ENCODE data around the gene CNOT1.

Gene CNOT1

GRCh38 chr16:58481931-58482330 lies 147.7 kb downstream of the CNOT1 start:
- DNase-seq (ENCODE audit: low spot score), result no peak

DNA sequence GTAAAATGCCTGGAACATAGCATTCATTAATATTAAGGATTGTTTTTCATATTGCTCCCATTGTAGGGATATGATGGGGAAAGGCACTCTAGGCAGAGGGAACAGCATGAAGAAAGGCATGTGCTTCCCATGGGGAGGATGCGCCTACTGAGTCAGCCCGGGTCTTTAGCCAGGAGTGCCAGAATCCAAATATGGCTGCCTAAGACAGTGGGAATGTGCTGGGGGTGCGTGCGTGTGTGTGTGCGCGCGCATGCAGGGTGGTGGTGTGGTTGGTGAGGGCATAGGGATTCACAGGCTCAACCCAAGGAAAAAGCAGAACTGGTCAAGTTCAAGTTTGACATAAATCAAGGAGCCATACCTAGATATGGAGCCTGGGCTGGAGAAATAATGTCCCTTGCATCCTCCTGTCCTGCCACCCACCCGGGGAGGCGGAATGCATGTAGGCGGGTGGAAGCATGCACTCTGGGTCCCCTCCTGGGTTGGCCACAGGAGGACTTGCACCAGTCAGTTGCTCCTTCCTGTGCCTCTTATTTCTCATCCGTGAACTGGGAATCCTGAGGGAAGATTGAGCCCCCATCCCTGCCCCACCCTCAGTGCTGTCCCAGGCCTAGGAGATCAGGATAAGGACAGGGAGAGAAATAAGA lies 148.3 kb downstream of the CNOT1 start:
- no peak for DNase-seq (ENCODE audit: low spot score)

- no peak for DNase-seq (ENCODE audit: low spot score)
Observed at GRCh38 chr16:58478427-58478826, 151.2 kb downstream of the CNOT1 start.

DNA sequence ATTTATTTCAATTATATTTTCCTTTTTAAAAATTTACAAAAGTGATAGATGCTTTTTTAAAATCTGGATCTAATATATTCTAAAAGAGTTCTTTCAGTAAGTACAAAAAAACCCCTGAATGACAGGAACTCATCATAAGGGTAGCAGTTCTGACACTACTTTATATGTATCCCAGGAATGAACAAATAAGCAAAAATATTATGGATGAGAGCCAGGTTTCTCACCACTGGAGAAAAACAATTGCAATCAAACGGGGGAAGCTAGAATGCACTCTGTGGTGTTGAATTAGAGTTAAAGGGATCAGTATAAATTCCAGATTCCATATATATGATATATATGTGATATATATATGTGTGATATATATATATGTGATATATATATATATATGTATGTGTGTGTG lies 152.8 kb downstream of the CNOT1 start:
- no peak for DNase-seq (ENCODE audit: low spot score)

DNA sequence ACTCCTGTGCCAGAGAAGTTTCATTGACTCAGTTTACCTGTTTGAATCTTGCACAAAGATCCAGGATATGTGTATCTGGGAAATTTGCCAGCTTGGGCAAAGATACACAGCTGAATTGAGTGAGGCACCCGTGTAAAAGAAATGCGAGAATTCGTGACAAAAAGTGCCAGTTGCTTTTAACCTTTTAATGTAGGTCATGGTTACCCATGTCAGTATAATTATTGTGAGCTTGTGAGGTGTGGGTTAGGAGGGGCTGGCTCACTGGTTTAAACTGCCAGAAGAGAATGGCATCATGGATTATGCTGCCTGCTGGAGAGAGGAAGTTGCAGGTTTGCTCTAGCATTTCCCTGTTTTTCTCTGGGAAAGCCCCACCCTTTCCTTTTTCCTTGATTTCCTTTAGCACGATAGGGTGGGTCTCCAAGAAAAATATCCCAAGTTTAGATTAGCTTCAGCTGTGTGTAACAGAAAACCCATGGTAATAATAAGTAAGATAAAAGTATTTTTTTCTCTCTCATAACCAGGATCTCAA lies 154.5 kb downstream of the CNOT1 start:
- DNase-seq (ENCODE audit: low spot score), result no peak

DNA sequence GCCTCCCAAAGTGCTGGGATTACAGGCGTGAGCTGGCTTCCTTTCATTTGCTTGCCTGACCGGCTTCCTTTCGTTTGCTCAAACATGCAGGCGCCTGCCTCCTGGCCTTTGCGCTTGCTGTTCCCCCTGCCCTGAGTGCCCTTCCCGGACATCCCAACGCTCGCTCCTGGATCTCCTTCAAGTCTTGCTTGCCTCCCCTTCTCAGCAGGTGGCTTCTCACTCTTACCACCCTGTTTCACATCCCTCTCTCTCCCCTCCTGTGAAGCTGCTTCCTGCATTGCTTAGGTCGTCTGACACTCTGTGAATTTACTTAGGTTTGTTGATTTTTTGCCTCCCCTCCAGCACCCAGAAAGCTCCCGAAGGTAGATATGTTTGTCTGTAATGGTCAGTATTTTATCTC lies 155.3 kb downstream of the CNOT1 start:
- no peak for DNase-seq (ENCODE audit: low spot score)

DNA sequence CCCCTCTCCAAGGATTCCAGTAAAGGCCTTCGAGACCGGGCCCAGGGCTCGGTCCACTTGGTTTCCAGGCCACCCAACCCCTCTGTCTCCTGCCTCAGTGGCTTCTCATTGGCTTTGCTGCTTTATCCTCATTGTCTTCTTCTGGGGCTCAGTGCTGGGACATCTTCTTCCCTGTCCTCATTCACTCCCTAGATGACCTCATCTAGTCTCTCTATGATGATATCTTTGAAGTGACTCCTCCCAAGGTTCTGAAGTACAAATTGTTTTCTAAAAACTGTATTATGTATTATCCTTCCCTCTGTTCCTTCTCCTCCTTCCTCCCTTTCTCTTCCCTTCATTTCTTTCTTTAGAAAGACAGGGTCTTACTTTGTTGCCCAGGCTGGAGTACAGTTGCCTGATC lies 156.8 kb downstream of the CNOT1 start:
- DNase-seq (ENCODE audit: low spot score), result no peak

DNA sequence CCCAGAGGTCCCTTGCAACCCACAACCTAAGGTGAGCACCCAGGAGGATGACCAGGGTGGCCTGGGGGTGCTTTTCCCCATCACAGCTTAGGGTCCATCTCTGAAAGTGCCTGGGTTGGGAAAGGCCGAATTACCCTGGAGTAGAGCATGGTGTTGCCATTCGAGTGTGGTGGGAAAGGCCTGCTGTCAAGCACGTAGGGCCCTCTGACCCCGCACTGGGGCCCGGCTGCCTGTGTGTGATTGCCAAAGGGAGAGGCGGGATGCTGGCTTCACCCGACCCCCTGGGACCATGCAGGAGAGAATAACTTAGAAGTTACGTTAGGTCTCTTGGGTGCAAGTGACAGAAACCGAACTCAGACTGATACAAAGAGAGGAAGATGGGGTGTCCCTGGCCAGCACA lies 157.4 kb downstream of the CNOT1 start:
- DNase-seq (ENCODE audit: low spot score), result no peak

GRCh38 chr16:58471209-58471975 lies 158.2 kb downstream of the CNOT1 start:
- no peak for DNase-seq (ENCODE audit: low spot score)

Data from ecto neural progenitor cell (in vitro differentiated cells).